T-helper 17 cell (primary cell): ENCODE measurements around the gene CHRNB1. TPM values are rescaled to one million over a fixed set of nuclear protein-coding genes. Genes with fewer than 3 reads are reported as not detected.

ENCODE experiments used
- ATAC-seq: fragments of 150-1000 bp; cut with Tn5 transposase; 2 replicates; pipeline ENCODE4 v1.10.0; 2021; ENCODE audit warnings: mild to moderate bottlenecking, moderate library complexity
- DNase-seq, 3 donors: peaks; one replicate each; pipeline versions ENCODE4 v3.0.0 to v3.0.0-alpha.2; 2020 to 2021
- H3K9me3 ChIP-seq: one replicate; pipeline ENCODE4 v1.7.0; 2013; ENCODE audit warnings: low read length, mild to moderate bottlenecking; ENCODE audit not compliant: control insufficient read depth, poor library complexity, severe bottlenecking
- H3K27ac Mint-ChIP-seq: one replicate; pipeline ENCODE4 v1.8.0; 2022; ENCODE audit warnings: mild to moderate bottlenecking, moderate library complexity, mixed read lengths
- H3K27me3 Mint-ChIP-seq: one replicate; pipeline ENCODE4 v1.8.0; 2022; ENCODE audit warnings: mixed read lengths
- H3K36me3 Mint-ChIP-seq: one replicate; pipeline ENCODE4 v1.8.0; 2022; ENCODE audit warnings: low read depth, mixed read lengths
- H3K4me1 Mint-ChIP-seq: one replicate; pipeline ENCODE4 v1.8.0; 2022; ENCODE audit warnings: mild to moderate bottlenecking, mixed read lengths
- H3K4me3 Mint-ChIP-seq: one replicate; pipeline ENCODE4 v1.8.0; 2022; ENCODE audit warnings: mild to moderate bottlenecking, moderate library complexity, mixed read lengths
- total RNA-seq, 4 donors: library from RNA in 2 of 4; stranded (reverse) in 2 of 4; gene quantifications; one replicate each; pipeline ENCODE4 v1.2.3 and lab custom pipeline; 2022 to 2026

The CHRNB1 gene
- total RNA-seq, 2 donors from 2014 or later: 7.0 to 7.2 TPM

GRCh38 chr17:7421186-7421585 is 23.7 kb upstream of the CHRNB1 start:
- Mint-ChIP-seq H3K27me3 (peaks cover 6% of the 10 kb centered on the region), H3K4me1 (peaks cover 6% of the 10 kb centered on the region), H3K36me3 (no peaks in the 10 kb centered on the region), H3K27ac (no peak overlapping the region), H3K4me3 (no peak overlapping the region)
- DNase-seq: no peak
- H3K9me3 ChIP-seq: no peaks in the 10 kb centered on the region
- no peak for ATAC-seq

GRCh38 chr17:7423679-7424078 is 21.2 kb upstream of the CHRNB1 start:
- no peak overlapping the region for H3K27ac Mint-ChIP-seq
- peaks cover 4% of the 10 kb centered on the region for H3K4me1 Mint-ChIP-seq
- H3K9me3 ChIP-seq: no peaks in the 10 kb centered on the region
- DNase-seq (no peak), ATAC-seq (no peak)
- H3K4me3 Mint-ChIP-seq: no peak overlapping the region
- peaks cover 6% of the 10 kb centered on the region for H3K27me3 Mint-ChIP-seq
- H3K36me3 Mint-ChIP-seq: no peaks in the 10 kb centered on the region

- no peaks in the 10 kb centered on the region for H3K9me3 ChIP-seq
- H3K36me3 Mint-ChIP-seq: no peaks in the 10 kb centered on the region
- DNase-seq: no peak
- no peaks in the 10 kb centered on the region for H3K4me1 Mint-ChIP-seq
- no peak within 1 kb of the TSS for H3K27ac Mint-ChIP-seq
- no peaks in the 10 kb centered on the region for H3K27me3 Mint-ChIP-seq
- H3K4me3 Mint-ChIP-seq: no peak within 1 kb of the TSS
- ATAC-seq: no peak
These were observed 19.5 kb upstream of the CHRNB1 start, which contains the start of gene SPEM2 for GRCh38 chr17:7425316-7425715. SPEM2 (plus strand) TSS chr17:7425616; CDS start chr17:7425689, 73 bp downstream.

GRCh38 chr17:7425756-7426155 is 19.1 kb upstream of the CHRNB1 start:
- H3K4me3 Mint-ChIP-seq: no peak overlapping the region
- no peaks in the 10 kb centered on the region for H3K4me1 Mint-ChIP-seq
- H3K9me3 ChIP-seq: no peaks in the 10 kb centered on the region
- no peaks in the 10 kb centered on the region for H3K36me3 Mint-ChIP-seq
- H3K27me3 Mint-ChIP-seq: no peaks in the 10 kb centered on the region
- DNase-seq (no peak), ATAC-seq (no peak)
- H3K27ac Mint-ChIP-seq: no peak overlapping the region

- Mint-ChIP-seq H3K27me3 (no peaks in the 10 kb centered on the region), H3K4me1 (no peaks in the 10 kb centered on the region), H3K27ac (no peak overlapping the region), H3K4me3 (no peak overlapping the region), H3K36me3 (no peaks in the 10 kb centered on the region)
- H3K9me3 ChIP-seq: no peaks in the 10 kb centered on the region
- DNase-seq: no peak
- no peak for ATAC-seq
These were observed 18.5 kb upstream of the CHRNB1 start for GRCh38 chr17:7426203-7426863.

DNA sequence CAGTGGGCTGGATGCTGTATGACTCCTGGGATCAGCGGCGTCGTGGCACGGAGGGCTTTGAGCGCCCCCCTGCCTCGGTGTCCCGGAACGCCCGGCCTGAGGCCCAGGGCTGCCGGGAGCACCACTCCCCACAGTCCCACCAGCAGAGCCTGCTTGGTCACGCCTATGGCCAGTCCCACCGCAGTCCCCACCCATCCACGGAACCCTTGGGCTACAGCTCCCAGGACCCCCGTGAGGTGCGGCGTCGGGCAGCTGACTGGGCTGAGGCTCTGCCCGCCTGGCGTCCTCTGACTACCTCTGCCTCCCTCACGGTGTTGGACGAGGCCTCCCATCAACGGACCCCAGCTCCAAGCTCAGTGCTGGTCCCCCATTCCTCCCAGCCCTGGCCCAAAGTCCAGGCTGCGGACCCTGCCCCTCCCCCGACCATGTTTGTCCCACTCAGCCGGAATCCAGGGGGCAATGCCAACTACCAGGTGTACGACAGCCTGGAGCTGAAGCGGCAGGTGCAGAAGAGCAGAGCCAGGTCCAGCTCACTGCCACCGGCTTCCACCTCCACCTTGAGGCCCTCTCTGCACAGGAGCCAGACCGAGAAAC is 17.9 kb upstream of the CHRNB1 start:
- no peaks in the 10 kb centered on the region for H3K36me3 Mint-ChIP-seq
- H3K4me1 Mint-ChIP-seq: no peaks in the 10 kb centered on the region
- H3K27me3 Mint-ChIP-seq: no peaks in the 10 kb centered on the region
- no peak overlapping the region for H3K4me3 Mint-ChIP-seq
- H3K27ac Mint-ChIP-seq: no peak overlapping the region
- ATAC-seq: no peak
- DNase-seq: no peak
- no peaks in the 10 kb centered on the region for H3K9me3 ChIP-seq

GRCh38 chr17:7427549-7427948 is 17.3 kb upstream of the CHRNB1 start:
- Mint-ChIP-seq H3K4me1 (no peaks in the 10 kb centered on the region), H3K27ac (no peak overlapping the region), H3K27me3 (no peaks in the 10 kb centered on the region), H3K36me3 (no peaks in the 10 kb centered on the region), H3K4me3 (no peak overlapping the region)
- DNase-seq (no peak), ATAC-seq (no peak)
- no peaks in the 10 kb centered on the region for H3K9me3 ChIP-seq

DNA sequence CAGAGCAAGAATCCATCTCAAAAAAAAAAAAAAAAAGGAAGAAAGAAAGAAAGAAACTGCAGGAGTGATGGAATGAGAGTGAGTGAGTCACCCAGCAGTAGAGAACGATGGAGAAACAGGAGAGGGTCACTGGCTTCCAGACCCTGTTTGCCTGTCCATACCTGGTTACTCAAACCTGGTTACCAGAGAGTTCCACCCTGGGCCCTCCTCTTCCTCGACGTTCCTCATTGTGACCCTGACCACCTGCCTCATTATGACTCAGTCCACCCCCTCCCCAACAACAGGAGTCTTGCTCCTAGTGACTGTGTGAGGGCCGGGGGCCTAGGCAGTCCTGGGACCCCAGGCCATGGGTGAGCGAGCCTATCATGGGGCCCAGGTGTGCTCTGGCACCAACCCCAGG is 16.3 kb upstream of the CHRNB1 start, which contains the start of gene SPEM3:
Gene SPEM3, plus strand, starts transcription at position 301 of the 400 bp plus-strand sequence. Its CDS starts 46 bp downstream, at position 347.
- no peak for DNase-seq
- H3K36me3 Mint-ChIP-seq: no peaks in the 10 kb centered on the region
- H3K4me3 Mint-ChIP-seq: no peak within 1 kb of the TSS
- H3K9me3 ChIP-seq: no peaks in the 10 kb centered on the region
- no peak for ATAC-seq
- H3K4me1 Mint-ChIP-seq: no peaks in the 10 kb centered on the region
- H3K27me3 Mint-ChIP-seq: no peaks in the 10 kb centered on the region
- no peak within 1 kb of the TSS for H3K27ac Mint-ChIP-seq

- Mint-ChIP-seq H3K4me3 (no peak overlapping the region), H3K4me1 (no peaks in the 10 kb centered on the region), H3K27ac (no peak overlapping the region), H3K36me3 (no peaks in the 10 kb centered on the region), H3K27me3 (no peaks in the 10 kb centered on the region)
- no peaks in the 10 kb centered on the region for H3K9me3 ChIP-seq
- DNase-seq (no peak), ATAC-seq (no peak)
These were observed 15.1 kb upstream of the CHRNB1 start for GRCh38 chr17:7429722-7430121.

- Mint-ChIP-seq H3K27ac (no peak overlapping the region), H3K4me3 (no peak overlapping the region), H3K27me3 (no peaks in the 10 kb centered on the region), H3K36me3 (no peaks in the 10 kb centered on the region), H3K4me1 (peaks cover 8% of the 10 kb centered on the region)
- no peak for ATAC-seq
- no peaks in the 10 kb centered on the region for H3K9me3 ChIP-seq
- no peak for DNase-seq
These were observed 13.6 kb upstream of the CHRNB1 start for GRCh38 chr17:7431231-7431630.

DNA sequence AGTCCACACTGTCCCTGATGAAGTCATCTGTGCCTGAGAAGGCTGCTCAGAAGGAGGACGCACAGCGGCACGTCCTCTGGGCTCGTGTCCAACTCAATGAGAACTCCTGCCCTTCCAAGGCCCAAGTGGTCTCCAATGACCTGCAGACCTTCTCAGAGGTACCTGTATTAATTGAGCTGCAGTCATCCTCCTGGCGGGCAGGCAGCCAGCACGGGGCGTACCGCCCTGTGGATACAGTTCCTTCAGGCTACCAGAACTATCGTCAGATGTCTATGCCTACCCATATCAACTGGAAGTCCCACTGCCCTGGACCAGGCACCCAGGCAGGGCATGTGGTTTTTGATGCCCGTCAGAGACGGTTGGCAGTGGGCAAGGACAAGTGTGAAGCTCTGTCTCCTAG is 12.6 kb upstream of the CHRNB1 start:
- Mint-ChIP-seq H3K27ac (no peak overlapping the region), H3K4me3 (no peak overlapping the region), H3K4me1 (peaks cover 11% of the 10 kb centered on the region), H3K36me3 (no peaks in the 10 kb centered on the region), H3K27me3 (no peaks in the 10 kb centered on the region)
- H3K9me3 ChIP-seq: no peaks in the 10 kb centered on the region
- no peak for DNase-seq
- no peak for ATAC-seq

- no peaks in the 10 kb centered on the region for H3K9me3 ChIP-seq
- Mint-ChIP-seq H3K4me1 (peaks cover 33% of the 10 kb centered on the region), H3K4me3 (peak overlapping the region; percentile 95), H3K36me3 (peaks cover 4% of the 10 kb centered on the region), H3K27me3 (peaks cover 17% of the 10 kb centered on the region), H3K27ac (peak overlapping the region; percentile 97)
- ATAC-seq (peak; percentile 50), DNase-seq (peak; percentile 49 to 51 (median 49))
These were observed 8.9 kb upstream of the CHRNB1 start for GRCh38 chr17:7435676-7436555.
